ENCODE measurements around the gene MTMR6.

MTMR6 gene

GRCh38 chr13:25280396-25280795 is 6.9 kb downstream of the MTMR6 start:
- no peak for DNase-seq (ENCODE audit: low read depth, low spot score)

- DNase-seq (ENCODE audit: low read depth, low spot score): no peak
These were observed 10.5 kb downstream of the MTMR6 start for GRCh38 chr13:25276748-25277147.

GRCh38 chr13:25268561-25268960 is 18.7 kb downstream of the MTMR6 start:
- DNase-seq (ENCODE audit: low read depth, low spot score): no peak

GRCh38 chr13:25267715-25268114 is 19.6 kb downstream of the MTMR6 start:
- DNase-seq (ENCODE audit: low read depth, low spot score): no peak

- DNase-seq (ENCODE audit: low read depth, low spot score): no peak
These were observed 20.6 kb downstream of the MTMR6 start for GRCh38 chr13:25266706-25267105.

GRCh38 chr13:25262261-25262660 is 25.0 kb downstream of the MTMR6 start:
- DNase-seq (ENCODE audit: low read depth, low spot score): no peak

- no peak for DNase-seq (ENCODE audit: low read depth, low spot score)
These were observed 33.6 kb downstream of the MTMR6 start for GRCh38 chr13:25253702-25254101.

- DNase-seq (ENCODE audit: low read depth, low spot score): no peak
These were observed 34.5 kb downstream of the MTMR6 start for GRCh38 chr13:25252752-25253151.

- DNase-seq (ENCODE audit: low read depth, low spot score): no peak
These were observed 35.1 kb downstream of the MTMR6 start for GRCh38 chr13:25252225-25252624.

GRCh38 chr13:25249001-25249543 is 38.2 kb downstream of the MTMR6 start:
- DNase-seq (ENCODE audit: low read depth, low spot score): no peak

- DNase-seq (ENCODE audit: low read depth, low spot score): no peak
These were observed 39.2 kb downstream of the MTMR6 start for GRCh38 chr13:25248071-25248470.

- no peak for DNase-seq (ENCODE audit: low read depth, low spot score)
These were observed 39.9 kb downstream of the MTMR6 start for GRCh38 chr13:25247360-25247759.

- DNase-seq (ENCODE audit: low read depth, low spot score): no peak
These were observed 43.2 kb downstream of the MTMR6 start for GRCh38 chr13:25244123-25244522.

GRCh38 chr13:25242956-25243355 is 44.3 kb downstream of the MTMR6 start:
- no peak for DNase-seq (ENCODE audit: low read depth, low spot score)

- no peak for DNase-seq (ENCODE audit: low read depth, low spot score)
These were observed 46.3 kb downstream of the MTMR6 start for GRCh38 chr13:25241007-25241406.

- no peak for DNase-seq (ENCODE audit: low read depth, low spot score)
These were observed 50.2 kb downstream of the MTMR6 start for GRCh38 chr13:25237083-25237482.

GRCh38 chr13:25233861-25234260 is 53.4 kb downstream of the MTMR6 start:
- DNase-seq (ENCODE audit: low read depth, low spot score): no peak

- no peak for DNase-seq (ENCODE audit: low read depth, low spot score)
These were observed 54.3 kb downstream of the MTMR6 start for GRCh38 chr13:25232937-25233515.

- DNase-seq (ENCODE audit: low read depth, low spot score): no peak
These were observed 55.8 kb downstream of the MTMR6 start for GRCh38 chr13:25231517-25231916.

- no peak for DNase-seq (ENCODE audit: low read depth, low spot score)
These were observed 59.6 kb downstream of the MTMR6 start for GRCh38 chr13:25227690-25228089.

- DNase-seq (ENCODE audit: low read depth, low spot score): no peak
These were observed 61.3 kb downstream of the MTMR6 start for GRCh38 chr13:25225970-25226369.

- no peak for DNase-seq (ENCODE audit: low read depth, low spot score)
These were observed 63.1 kb downstream of the MTMR6 start for GRCh38 chr13:25224151-25224550.

- DNase-seq (ENCODE audit: low read depth, low spot score): no peak
These were observed 64.5 kb downstream of the MTMR6 start for GRCh38 chr13:25222740-25223139.

GRCh38 chr13:25218019-25218418 is 69.3 kb downstream of the MTMR6 start:
- no peak for DNase-seq (ENCODE audit: low read depth, low spot score)
